ENCODE results near the gene MRGPRG. TPM values are rescaled to one million over a fixed set of nuclear protein-coding genes. Genes with fewer than 3 reads are reported as not detected.

Gene MRGPRG
- total RNA-seq, 1 donor from 2014 or later: not detected

DNA sequence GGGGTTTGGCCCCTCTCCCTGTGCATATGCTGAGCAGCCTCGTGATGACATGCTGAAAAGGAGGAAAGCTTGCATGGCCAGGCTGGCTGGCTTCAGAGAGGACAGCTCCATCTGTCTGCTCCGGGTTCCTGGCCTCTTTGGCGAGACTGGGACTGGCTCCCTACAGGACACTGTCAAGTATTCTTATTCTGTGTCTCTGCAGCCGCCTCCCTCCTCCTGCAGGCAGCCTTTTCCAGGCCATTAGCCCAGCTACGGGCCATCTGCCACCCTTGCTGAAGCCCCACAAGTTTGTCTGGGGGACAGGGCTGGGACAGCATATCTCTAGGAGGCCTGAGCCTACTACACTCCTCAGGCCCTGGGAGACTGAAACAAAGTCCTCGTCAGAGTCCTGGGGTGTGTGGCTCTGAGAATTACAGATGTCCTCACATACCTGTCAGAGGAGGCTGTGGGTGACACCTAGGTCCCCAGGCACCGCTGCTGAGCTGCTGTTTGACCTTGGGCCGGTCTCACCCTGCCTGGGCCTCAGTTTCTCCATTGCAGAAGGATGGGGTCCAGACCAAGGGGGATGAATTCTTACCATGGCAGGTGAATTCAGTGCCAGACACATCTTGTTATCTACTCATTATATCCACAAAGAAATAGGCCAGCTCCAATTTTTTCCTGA lies 11.0 kb downstream of the MRGPRG start:
- no peak for DNase-seq (ENCODE audit: low spot score)

DNA sequence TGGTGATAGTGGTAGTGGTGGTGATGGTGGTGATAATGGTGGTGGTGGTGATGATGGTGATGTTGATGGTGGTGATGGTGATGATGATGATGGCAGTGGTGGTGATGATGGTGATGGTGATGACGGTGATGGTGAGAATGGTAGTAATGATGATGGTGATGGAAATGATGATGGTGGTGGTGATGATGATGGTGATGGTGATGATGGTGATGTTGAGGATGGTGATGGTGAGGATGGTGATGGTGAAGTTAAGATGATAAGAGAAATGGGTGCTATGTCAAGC lies 11.8 kb downstream of the MRGPRG start:
- no peak for DNase-seq (ENCODE audit: low spot score)

GRCh38 chr11:3206156-3206921 lies 12.3 kb downstream of the MRGPRG start:
- DNase-seq (ENCODE audit: low spot score): no peak

DNA sequence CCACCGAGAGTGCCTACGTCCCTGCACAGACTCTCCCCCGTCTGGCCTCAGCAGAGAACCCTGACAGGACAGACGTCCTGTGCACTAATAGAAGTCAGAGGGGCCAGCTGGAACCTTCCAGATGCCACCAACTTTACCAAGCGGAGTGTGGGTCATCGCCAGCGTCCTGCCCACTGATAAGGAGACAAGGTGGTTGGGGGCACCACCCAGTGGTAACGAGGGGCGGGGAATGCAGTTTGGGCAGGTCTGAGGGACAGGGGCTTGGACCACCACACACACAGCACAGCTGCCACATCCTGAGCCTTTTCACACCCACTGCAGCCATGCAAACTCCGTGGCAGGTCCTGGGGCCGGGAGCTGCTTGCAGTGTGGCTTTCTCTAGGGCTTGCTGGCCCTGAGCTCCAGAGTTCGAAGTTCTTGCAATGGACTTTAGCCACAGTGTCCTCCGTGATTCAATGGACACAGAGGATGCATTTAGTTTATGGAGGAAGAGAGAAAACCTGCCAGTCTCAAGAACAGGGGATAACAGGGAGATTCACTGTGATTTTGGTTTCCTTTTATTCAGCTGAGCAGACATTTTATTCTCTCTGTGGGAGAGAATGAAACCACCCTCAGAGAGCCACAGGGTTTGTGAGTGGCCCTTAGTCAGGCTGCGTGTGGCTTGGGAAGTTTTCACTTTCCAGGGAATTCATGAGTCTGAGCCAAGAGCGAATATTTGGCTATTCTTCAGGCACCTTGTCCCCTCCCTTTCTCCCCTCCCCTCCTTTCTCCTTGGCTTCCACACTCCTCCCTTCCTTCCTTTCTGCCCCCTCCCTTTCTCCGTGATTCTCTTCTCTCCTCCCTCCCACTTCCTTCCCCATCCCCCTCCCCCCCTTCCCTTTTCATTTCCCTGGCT lies 13.1 kb downstream of the MRGPRG start:
- DNase-seq (ENCODE audit: low spot score): no peak

DNA sequence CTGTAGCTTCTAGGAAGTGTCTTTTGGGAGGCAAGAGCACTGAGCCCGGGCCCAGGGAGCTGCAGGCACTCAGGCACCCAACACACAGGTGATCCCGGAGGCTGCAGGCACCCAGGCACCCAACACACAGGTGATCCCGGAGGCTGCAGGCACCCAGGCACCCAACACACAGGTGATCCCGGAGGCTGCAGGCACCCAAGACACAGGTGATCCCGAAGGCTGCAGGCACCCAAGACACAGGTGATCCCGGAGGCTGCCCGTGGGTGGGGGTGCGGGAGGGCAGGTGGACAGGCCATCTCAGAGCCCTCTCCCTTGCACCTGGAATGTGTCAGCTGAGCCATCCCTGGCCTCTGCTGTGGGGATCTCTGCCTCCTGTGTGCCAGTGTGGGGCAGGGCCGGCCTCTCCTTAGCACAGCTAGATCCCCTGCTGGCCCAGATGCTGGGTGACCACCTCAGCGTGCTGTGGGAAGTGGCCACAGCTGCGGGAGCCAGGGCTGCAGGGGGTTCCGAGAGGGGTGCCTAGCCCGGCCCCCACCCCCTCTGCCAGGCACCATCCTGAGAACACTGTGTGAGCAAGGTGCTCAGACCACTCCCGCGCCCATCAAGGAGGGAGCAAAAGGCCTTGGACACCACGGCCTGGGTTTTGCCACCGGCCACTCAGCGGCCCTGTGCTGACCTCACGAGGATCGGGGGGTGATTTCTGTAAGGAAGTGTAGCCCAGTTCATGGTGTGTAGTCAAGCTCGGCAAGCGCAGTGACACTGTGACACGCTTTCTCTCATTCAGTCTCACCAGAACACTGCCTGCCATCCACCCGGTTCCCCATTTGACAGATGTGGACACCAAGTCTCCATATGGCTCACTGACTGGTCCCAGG lies 14.2 kb downstream of the MRGPRG start:
- no peak for DNase-seq (ENCODE audit: low spot score)

DNA sequence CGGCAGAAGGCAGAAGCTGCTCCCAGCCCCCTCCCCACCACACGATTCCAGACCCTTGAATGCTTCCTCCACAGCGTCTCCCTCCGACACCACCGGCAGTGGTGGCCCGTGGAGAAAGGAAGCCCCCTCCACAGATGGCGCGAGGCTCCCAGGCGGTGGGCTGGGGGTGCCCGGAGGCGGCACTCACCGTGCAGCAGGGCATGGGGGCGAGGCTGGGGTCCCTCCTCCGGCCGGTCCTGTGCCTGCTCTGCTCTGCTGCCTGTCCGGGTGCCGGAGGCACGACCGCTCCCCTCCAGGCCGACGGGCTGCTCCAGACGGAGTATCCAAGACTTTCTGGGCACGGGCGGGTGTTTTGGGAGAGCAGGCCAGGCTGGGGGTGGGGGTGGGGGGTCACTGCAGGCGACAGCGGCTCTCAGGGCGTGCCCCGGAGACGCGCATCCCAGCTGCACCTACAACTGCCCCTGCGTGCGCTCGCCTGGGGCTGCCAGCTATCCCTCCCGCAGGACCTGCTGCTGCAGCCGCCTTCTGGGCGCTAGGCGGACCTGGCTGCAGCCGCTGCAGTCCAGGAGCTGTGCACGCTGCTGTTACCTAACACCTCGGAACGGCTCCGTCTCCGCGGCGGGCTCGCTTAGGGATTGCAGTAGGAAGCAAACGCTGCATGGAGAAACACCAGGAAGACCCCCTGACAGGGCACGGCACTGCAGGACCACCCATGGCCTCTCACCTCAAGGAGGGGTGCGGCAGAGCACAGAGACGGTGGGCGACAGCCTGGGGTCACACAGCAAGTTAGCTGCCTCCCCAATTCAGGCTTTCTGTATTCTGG lies 15.2 kb downstream of the MRGPRG start:
- DNase-seq (ENCODE audit: low spot score): no peak

GRCh38 chr11:3202759-3203158 lies 15.9 kb downstream of the MRGPRG start:
- no peak for DNase-seq (ENCODE audit: low spot score)

- DNase-seq (ENCODE audit: low spot score): no peak
Measured at GRCh38 chr11:3202305-3202704, 16.3 kb downstream of the MRGPRG start.

DNA sequence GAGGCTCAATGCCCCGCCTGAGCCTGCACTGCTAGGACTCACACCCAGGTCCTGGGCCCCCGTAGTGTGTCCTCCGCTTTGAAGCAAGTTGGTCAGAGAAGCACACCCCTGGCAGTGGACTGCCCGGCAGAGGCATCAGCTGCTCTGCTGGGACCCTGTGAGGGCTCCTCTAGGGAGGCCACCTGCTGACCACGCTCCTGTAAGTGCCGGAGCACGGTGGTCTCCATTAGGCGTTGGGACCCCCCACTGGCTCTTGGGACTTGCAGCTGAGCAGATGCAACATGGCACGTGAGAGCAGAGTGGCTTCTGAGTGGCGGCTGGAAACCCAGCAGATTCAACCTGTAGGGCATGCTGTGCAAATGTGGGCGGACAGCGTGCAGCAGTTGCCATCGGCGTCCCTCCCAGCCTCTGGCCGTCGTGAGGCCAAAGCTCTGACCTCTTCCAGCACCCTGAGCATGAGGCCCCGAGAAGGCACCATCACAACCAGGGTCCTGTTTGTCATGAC lies 16.9 kb downstream of the MRGPRG start:
- no peak for DNase-seq (ENCODE audit: low spot score)

GRCh38 chr11:3201112-3201581 lies 17.5 kb downstream of the MRGPRG start:
- no peak for DNase-seq (ENCODE audit: low spot score)

GRCh38 chr11:3200388-3201111 lies 18.1 kb downstream of the MRGPRG start:
- no peak for DNase-seq (ENCODE audit: low spot score)

DNA sequence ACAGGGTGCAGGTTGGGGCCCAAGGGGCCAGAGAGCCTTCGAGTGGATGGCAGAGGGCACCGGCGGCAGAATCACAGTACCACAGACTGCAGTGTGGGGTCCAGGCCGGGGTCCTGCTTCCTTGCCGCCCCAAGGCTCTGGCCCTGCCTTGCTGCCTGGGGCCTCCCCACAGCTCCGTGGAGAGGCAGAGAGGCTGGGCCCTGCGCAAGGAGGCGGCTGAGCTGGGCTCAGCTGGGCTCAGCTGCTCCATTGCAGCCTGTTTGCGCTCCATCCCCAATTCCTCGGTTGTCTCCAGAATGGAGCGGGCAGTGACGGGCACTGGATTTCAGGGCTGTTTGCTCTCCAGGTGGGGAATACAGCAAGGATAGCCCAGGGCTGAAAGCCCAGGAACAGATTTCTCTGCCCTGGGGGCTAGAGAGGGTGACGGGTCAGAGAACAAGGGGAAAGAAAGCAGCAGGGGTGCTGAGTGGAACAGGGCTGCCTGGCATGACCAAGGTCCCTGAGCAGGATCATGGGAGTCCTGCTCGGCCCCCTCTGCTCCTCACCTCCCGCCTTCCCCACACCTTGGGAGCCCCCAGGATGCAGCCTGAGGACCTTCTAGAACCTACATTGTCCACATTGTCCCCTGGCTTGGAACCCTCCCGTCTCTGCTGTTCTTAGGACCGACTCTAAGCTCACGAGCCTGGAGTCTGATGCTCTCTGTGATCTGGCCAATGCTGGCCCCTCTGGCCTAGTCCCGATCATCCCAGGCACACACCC lies 18.9 kb downstream of the MRGPRG start:
- no peak for DNase-seq (ENCODE audit: low spot score)

GRCh38 chr11:3198815-3199214 lies 19.8 kb downstream of the MRGPRG start:
- DNase-seq (ENCODE audit: low spot score): no peak

DNA sequence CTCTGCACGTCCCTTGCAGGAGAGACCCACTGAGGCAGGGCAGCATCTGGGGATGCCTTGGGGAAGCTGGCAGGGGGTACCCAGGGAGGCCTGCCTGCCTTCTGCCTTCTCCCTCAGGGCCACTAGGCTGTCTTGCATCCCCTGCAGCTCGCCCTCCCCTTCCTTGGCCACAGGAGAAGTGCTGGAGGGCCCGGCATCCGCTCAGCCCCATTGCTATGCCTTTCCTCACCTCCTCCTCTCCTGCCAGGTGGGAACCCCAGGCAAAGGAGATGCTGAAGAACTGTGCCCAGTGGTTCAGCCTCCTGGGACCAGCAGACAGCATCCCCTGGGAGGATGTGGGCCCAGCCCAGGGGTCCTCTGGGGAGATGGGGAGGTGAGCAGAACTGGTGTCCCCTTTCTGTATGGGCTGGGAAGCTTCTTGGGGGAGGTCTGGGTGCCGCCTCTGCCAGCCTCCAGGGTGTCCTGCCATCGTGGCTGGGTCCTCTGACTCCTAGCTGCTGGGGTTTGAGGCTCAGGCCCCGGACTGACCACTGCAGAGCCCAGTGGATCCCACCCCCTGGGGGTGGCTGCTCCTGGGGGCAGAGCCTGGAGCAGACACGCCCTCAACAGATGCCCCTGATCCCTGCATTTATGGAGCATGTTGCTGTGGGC lies 20.6 kb downstream of the MRGPRG start:
- no peak for DNase-seq (ENCODE audit: low spot score)

DNA sequence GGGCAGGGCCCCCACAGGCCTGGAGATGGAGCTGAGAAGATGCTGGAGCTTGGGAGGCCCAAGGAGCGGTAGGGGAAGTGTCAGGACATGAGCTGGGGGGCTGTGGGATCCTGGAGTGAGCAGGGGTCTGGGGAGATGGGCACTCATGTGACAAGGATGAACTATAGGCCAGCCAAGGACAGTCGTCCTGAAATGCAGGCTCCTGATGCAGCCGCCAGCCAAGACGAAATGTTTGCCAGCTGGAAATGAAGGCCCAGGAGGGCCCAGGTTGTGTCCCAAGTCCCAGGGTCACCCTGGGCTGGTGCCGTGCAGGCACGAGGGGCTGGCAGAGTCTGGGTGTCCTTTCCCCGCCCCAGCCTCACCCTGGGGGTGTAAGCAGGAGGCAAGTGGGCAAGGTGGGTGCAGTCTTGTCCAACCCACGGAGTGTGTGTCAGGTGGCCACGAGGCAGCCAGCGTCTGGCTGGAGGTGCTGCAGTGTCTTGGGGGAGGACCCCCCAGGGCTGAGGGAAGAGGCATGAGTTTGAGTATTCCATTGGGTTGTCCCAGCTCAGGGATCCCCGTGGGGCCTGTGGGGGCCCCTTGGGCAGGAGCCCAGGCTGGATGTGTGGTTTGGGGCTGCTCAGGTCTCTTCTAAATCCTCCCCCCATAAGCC lies 21.4 kb downstream of the MRGPRG start:
- DNase-seq (ENCODE audit: low spot score): no peak

GRCh38 chr11:3196161-3197043 lies 22.2 kb downstream of the MRGPRG start:
- DNase-seq (ENCODE audit: low spot score): no peak
